H1 (cell line): ENCODE measurements around the gene LDHB. TPM values are rescaled to one million over a fixed set of nuclear protein-coding genes. Genes with fewer than 3 reads are reported as not detected.

ENCODE experiments used
- CTCF ChIA-PET: fragments of 300-600 bp; sonication (Branson Sonifier 250); formaldehyde crosslinking; loops from one replicate; lab custom pipeline; 2021; ENCODE audit not compliant: partially characterized antibody; lab: Charles Lee
- POLR2A ChIA-PET: fragments of 300-600 bp; sonication (Branson Sonifier 250); formaldehyde crosslinking; loops from one replicate; lab custom pipeline; 2021; ENCODE audit warnings: inconsistent platforms; ENCODE audit not compliant: partially characterized antibody; lab: Charles Lee
- DNase-seq, 2 experiments: peaks; one replicate each; pipeline versions ENCODE4 v3.0.0 to v3.0.0-alpha.2; 2010 to 2022; ENCODE audit warnings: low spot score in 2 of 2, low read depth in 1 of 2, mixed read lengths in 1 of 2
- FAIRE-seq: peaks from 2 replicates; lab custom pipeline; 2011; peaks lifted over from hg19 to GRCh38; lab: Jason Lieb, UNC
- H2AFZ ChIP-seq: 2 replicates; pipeline ENCODE4 v1.8.1; 2012; ENCODE audit warnings: low read length, inconsistent platforms
- H2AK5ac ChIP-seq: 2 replicates; pipeline ENCODE4 v1.6.1; 2013; ENCODE audit warnings: low read depth, low read length
- H2BK120ac ChIP-seq: replicated peaks from 2 replicates; pipeline ENCODE3; 2013; ENCODE audit warnings: low read depth, low read length, inconsistent platforms
- H2BK12ac ChIP-seq: 2 replicates; pipeline ENCODE4 v1.6.1; 2013; ENCODE audit warnings: low read depth, low read length
- H2BK15ac ChIP-seq: 2 replicates; pipeline ENCODE4 v1.6.1; 2013; ENCODE audit warnings: low read length
- H2BK20ac ChIP-seq: 2 replicates; pipeline ENCODE4 v1.6.1; 2013; ENCODE audit warnings: low read length
- H2BK5ac ChIP-seq: 2 replicates; pipeline ENCODE4 v1.6.1; 2013; ENCODE audit warnings: low read depth, low read length
- H3K14ac ChIP-seq: 2 replicates; pipeline ENCODE4 v1.6.1; 2013; ENCODE audit warnings: inconsistent platforms; ENCODE audit not compliant: insufficient read length
- H3K18ac ChIP-seq: 2 replicates; pipeline ENCODE4 v1.6.1; 2013; ENCODE audit warnings: low read length; ENCODE audit errors: extremely low read depth
- H3K23ac ChIP-seq: 2 replicates; pipeline ENCODE4 v1.6.1; 2013; ENCODE audit warnings: inconsistent platforms; ENCODE audit not compliant: insufficient read length
- H3K23me2 ChIP-seq: 2 replicates; pipeline ENCODE4 v1.6.1; 2013; ENCODE audit warnings: low read depth, low read length
- H3K27ac ChIP-seq: 2 replicates; pipeline ENCODE4 v1.6.1; 2011; ENCODE audit warnings: low read depth, low read length, inconsistent platforms
- H3K27me3 ChIP-seq, 4 experiments: replicated peaks in 1 of 4; 1 replicate in 1 of 4; 2 replicates in 3 of 4; pipeline versions ENCODE4 v1.6.1 to v1.8.1; 2011 to 2013; ENCODE audit warnings: low read length in 3 of 4, mild to moderate bottlenecking in 3 of 4, inconsistent platforms in 2 of 4, mixed read lengths in 2 of 4, moderate library complexity in 1 of 4; ENCODE audit not compliant: control insufficient read depth in 3 of 4, insufficient read depth in 3 of 4; ENCODE audit errors: extremely low read depth in 1 of 4
- H3K36me3 ChIP-seq, 4 experiments: 2 replicates each; pipeline versions ENCODE4 v1.6.1 to v1.8.1; 2011 to 2013; ENCODE audit warnings: mild to moderate bottlenecking in 4 of 4, low read length in 3 of 4, moderate library complexity in 2 of 4, control low read depth in 1 of 4, inconsistent platforms in 1 of 4; ENCODE audit not compliant: insufficient read depth in 4 of 4, control insufficient read depth in 2 of 4
- H3K4ac ChIP-seq: replicated peaks from 2 replicates; pipeline ENCODE3; 2013; ENCODE audit warnings: low read length, low read depth, mixed read lengths, inconsistent platforms; ENCODE audit not compliant: insufficient read length
- H3K4me1 ChIP-seq, 4 experiments: replicated peaks in 1 of 4; 1 replicate in 1 of 4; 2 replicates in 3 of 4; pipeline versions ENCODE4 v1.6.1 to v1.8.1; 2011 to 2013; ENCODE audit warnings: low read length in 3 of 4, inconsistent platforms in 2 of 4, mixed read lengths in 1 of 4; ENCODE audit not compliant: insufficient read depth in 4 of 4, control insufficient read depth in 3 of 4
- H3K4me2 ChIP-seq, 2 experiments: 2 replicates each; pipeline versions ENCODE4 v1.6.1 to v1.8.1; 2011 to 2013; ENCODE audit warnings: low read depth in 2 of 2, low read length in 2 of 2, control low read depth in 1 of 2, inconsistent platforms in 1 of 2, mild to moderate bottlenecking in 1 of 2; ENCODE audit not compliant: insufficient read depth in 1 of 2
- H3K4me3 ChIP-seq, 4 experiments: fragments of 200-600, 300-600 bp in 1 of 4; sonication (generic), shearing (Covaris generic), sonication (Bioruptor Twin) in 1 of 4; 2 replicates each; pipeline versions ENCODE4 v1.5.1 to v1.8.1; 2011 to 2016; ENCODE audit warnings: low read length in 4 of 4, low read depth in 3 of 4, control low read depth in 2 of 4, inconsistent platforms in 2 of 4, mild to moderate bottlenecking in 2 of 4, mixed read lengths in 1 of 4, moderate library complexity in 1 of 4; ENCODE audit not compliant: insufficient read depth in 2 of 4; ENCODE audit errors: extremely low read depth in 1 of 4
- H3K56ac ChIP-seq: replicated peaks from 2 replicates; pipeline ENCODE3; 2013; ENCODE audit warnings: low read depth, mild to moderate bottlenecking, mixed read lengths, low read length, inconsistent platforms; ENCODE audit not compliant: insufficient read length
- H3K79me1 ChIP-seq: 2 replicates; pipeline ENCODE4 v1.6.1; 2013; ENCODE audit warnings: low read depth, low read length, control low read depth
- H3K79me2 ChIP-seq, 2 experiments: 2 replicates each; pipeline versions ENCODE4 v1.6.1 to v1.8.1; 2012 to 2013; ENCODE audit warnings: low read length in 2 of 2, mild to moderate bottlenecking in 2 of 2, inconsistent platforms in 1 of 2; ENCODE audit not compliant: insufficient read depth in 2 of 2, control insufficient read depth in 1 of 2
- H3K9ac ChIP-seq, 4 experiments: replicated peaks in 1 of 4; 1 replicate in 1 of 4; 2 replicates in 3 of 4; pipeline versions ENCODE4 v1.6.1 to v1.8.1; 2011 to 2013; ENCODE audit warnings: low read depth in 3 of 4, low read length in 3 of 4, control low read depth in 2 of 4, mild to moderate bottlenecking in 2 of 4, moderate library complexity in 2 of 4, inconsistent platforms in 1 of 4; ENCODE audit errors: extremely low read depth in 1 of 4
- H3K9me3 ChIP-seq, 2 experiments: 2 replicates each; pipeline versions ENCODE4 v1.6.1 to v1.8.1; 2012 to 2013; ENCODE audit warnings: mild to moderate bottlenecking in 2 of 2, moderate library complexity in 2 of 2, control low read depth in 1 of 2, inconsistent platforms in 1 of 2, low read depth in 1 of 2, low read length in 1 of 2, mixed read lengths in 1 of 2; ENCODE audit not compliant: insufficient read depth in 2 of 2
- H4K20me1 ChIP-seq, 2 experiments: replicated peaks in 1 of 2; 2 replicates each; pipeline versions ENCODE3 to v1.8.1; 2011 to 2013; ENCODE audit warnings: inconsistent platforms in 2 of 2, low read length in 2 of 2, mild to moderate bottlenecking in 1 of 2; ENCODE audit not compliant: insufficient read depth in 2 of 2, control insufficient read depth in 1 of 2
- H4K5ac ChIP-seq: 2 replicates; pipeline ENCODE4 v1.6.1; 2013; ENCODE audit warnings: low read length, low read depth, mixed read lengths, inconsistent platforms; ENCODE audit not compliant: insufficient read length
- H4K8ac ChIP-seq: 2 replicates; pipeline ENCODE4 v1.8.0; 2013; ENCODE audit warnings: mild to moderate bottlenecking, moderate library complexity, low read length, inconsistent platforms; ENCODE audit not compliant: insufficient read depth; ENCODE audit errors: extremely low read depth
- H4K91ac ChIP-seq: replicated peaks from 2 replicates; pipeline ENCODE3; 2013; ENCODE audit warnings: low read length, mixed read lengths, inconsistent platforms; ENCODE audit not compliant: insufficient read length
- ASH2L ChIP-seq: fragments of 200-600, 300-600 bp; sonication (generic); IDR thresholded peaks from one replicate; pipeline ENCODE4 v1.7.1; 2017; ENCODE audit warnings: low read length
- TAF1 ChIP-seq: IDR thresholded peaks from 2 replicates; pipeline ENCODE4 v1.6.1; 2011; ENCODE audit warnings: mild to moderate bottlenecking, low read depth, low read length
- YY1 ChIP-seq: IDR thresholded peaks from 2 replicates; pipeline ENCODE4 v1.6.1; 2011; ENCODE audit warnings: low read depth, mild to moderate bottlenecking, low read length
- WGBS, 2 experiments: shearing (Covaris generic) in 1 of 2; methylation state at CpG; one replicate each; pipeline versions ENCODE4 v1.1.6 to v1.1.7; 2013 to 2015; ENCODE audit warnings: low lambda C conversion rate in 2 of 2, mixed read lengths in 2 of 2, inconsistent platforms in 1 of 2, low coverage in 1 of 2, missing lambda C conversion rate in 1 of 2; ENCODE audit not compliant: insufficient replicate concordance in 2 of 2, insufficient coverage in 1 of 2, insufficient read length in 1 of 2; ENCODE audit errors: extremely low coverage in 1 of 2, missing lambda C conversion rate in 1 of 2; 5-methylcytosine and 5-hydroxymethylcytosine counted together
- polyA plus RNA-seq, 7 experiments: library from polyadenylated mRNA; depleted of rRNA in 3 of 7; stranded (reverse) in 5 of 7; unstranded in 2 of 7; fragments of >200 nt in 5 of 7; fragments of 200-250 nt in 2 of 7; gene quantifications; 1 replicate in 5 of 7; 2 replicates in 1 of 7; 4 replicates in 1 of 7; pipeline versions ENCODE4 v1.2.1 to v1.2.3, GENCODE V29; 2011 to 2013; ENCODE audit warnings: missing spikeins in 2 of 7, mixed read lengths in 2 of 7
- total RNA-seq: library from RNA; stranded (reverse); fragmentation: NEBNext Ultra II Directional; extraction: Animal tissue kit (Norgen Biotek cat#: 25700); gene quantifications from 2 replicates; pipeline ENCODE4 v1.2.1, GENCODE V29; 2021

The LDHB gene
- total and polyA plus RNA-seq, 2 of the 8 experiments (the other 6 are each of a cell fraction or from before 2014, with no cell fraction given), result 1,177 to 1,781 TPM

- FAIRE-seq, result no peak
- CTCF ChIA-PET, result interaction anchor here (1.2 kb wide), 1 partner anchor 16 kb away, joined by 4 read pairs; no protein-coding TSS in a partner anchor
- no peak for TF ChIP-seq TAF1
- TF ChIP-seq ASH2L, result no peak
- no peak for TF ChIP-seq YY1
These were observed 21.3 kb upstream of the LDHB start for GRCh38 chr12:21678959-21679358.

More at GRCh38 chr12:21678959-21679358, 21.3 kb upstream of the LDHB start:
- WGBS, 2 experiments, result 76% methylated on average over 1 of the region's 1 CpG; no CpG with 5 or more reads in 1 of the 2 experiments
- Histone ChIP-seq H3K56ac (no peak overlapping the region), H3K18ac (no peak overlapping the region), H4K91ac (no peak overlapping the region), H4K5ac (no peak overlapping the region), H3K27me3 (no peaks in the 10 kb centered on the region), H3K79me2 (no peaks in the 10 kb centered on the region), H3K9me3 (no peaks in the 10 kb centered on the region), H3K23ac (no peak overlapping the region), H3K23me2 (no peaks in the 10 kb centered on the region), H2AK5ac (no peak overlapping the region), H2BK120ac (no peak overlapping the region), H3K36me3 (no peaks in the 10 kb centered on the region), H3K9ac (no peak overlapping the region), H3K14ac (no peak overlapping the region), H3K4me2 (no peak overlapping the region), H3K4me3 (no peak overlapping the region), H4K8ac (no peak overlapping the region), H3K27ac (no peak overlapping the region), H2BK20ac (no peak overlapping the region), H3K4me1 (no peaks in the 10 kb centered on the region), H2BK5ac (no peak overlapping the region), H2AFZ (no peak overlapping the region), H3K4ac (no peak overlapping the region), H2BK12ac (no peak overlapping the region), H2BK15ac (no peak overlapping the region), H4K20me1 (no peaks in the 10 kb centered on the region), H3K79me1 (no peaks in the 10 kb centered on the region; the same call in 1 of the 2 replicates)
- no peak for DNase-seq
- POLR2A ChIA-PET, result interaction anchor here (1.4 to 3.7 kb wide), 2 partner anchors 21 to 27 kb away, joined by 3 to 19 read pairs; partner anchors contain the start of gene LDHB
